DND-41 (cell line): ENCODE data around the gene ONECUT3.

Experiments used
- ATAC-seq: fragments of 200-7000 bp; cut with Tn5 transposase; 3 replicates; pipeline ENCODE4 v1.9.1; 2021; ENCODE audit warnings: low read depth; ENCODE audit not compliant: insufficient read depth
- DNase-seq: peaks from one replicate; pipeline ENCODE4 v3.0.0-alpha.2; 2020
- H2AFZ ChIP-seq: 2 replicates; pipeline ENCODE4 v1.6.0; 2012; ENCODE audit warnings: low read depth, low read length
- H3K27ac ChIP-seq: 2 replicates; pipeline ENCODE4 v1.5.1; 2012; ENCODE audit warnings: low read length, inconsistent platforms
- H3K27me3 ChIP-seq: fragments of 200-600 bp; sonication (generic); 2 replicates; pipeline ENCODE4 v1.6.0; 2012; ENCODE audit warnings: low read length, mild to moderate bottlenecking, inconsistent platforms; ENCODE audit not compliant: insufficient read depth, poor library complexity
- H3K36me3 ChIP-seq: 2 replicates; pipeline ENCODE4 v1.5.1; 2012; ENCODE audit warnings: low read length, inconsistent platforms; ENCODE audit not compliant: insufficient read depth
- H3K4me1 ChIP-seq: 2 replicates; pipeline ENCODE4 v1.5.1; 2012; ENCODE audit warnings: mild to moderate bottlenecking, low read length; ENCODE audit not compliant: insufficient read depth
- H3K4me2 ChIP-seq: 2 replicates; pipeline ENCODE4 v1.6.0; 2012; ENCODE audit warnings: mild to moderate bottlenecking, moderate library complexity, low read length, inconsistent platforms; ENCODE audit not compliant: insufficient read depth
- H3K4me3 ChIP-seq, 2 experiments: fragments of 200-600 bp in 1 of 2; shearing (Covaris generic) in 1 of 2; 2 replicates each; pipeline ENCODE4 v1.5.1; 2012 to 2016; ENCODE audit warnings: inconsistent platforms in 2 of 2, low read length in 2 of 2, mild to moderate bottlenecking in 2 of 2, low read depth in 1 of 2, moderate library complexity in 1 of 2
- H3K79me2 ChIP-seq: 2 replicates; pipeline ENCODE4 v1.6.0; 2012; ENCODE audit warnings: low read length, inconsistent platforms; ENCODE audit not compliant: insufficient read depth
- H3K9ac ChIP-seq: 2 replicates; pipeline ENCODE4 v1.6.0; 2012; ENCODE audit warnings: low read depth, mild to moderate bottlenecking, inconsistent platforms, low read length, moderate library complexity
- H3K9me3 ChIP-seq: 2 replicates; pipeline ENCODE4 v1.5.1; 2012; ENCODE audit warnings: low read length, moderate library complexity, mild to moderate bottlenecking, inconsistent platforms; ENCODE audit not compliant: insufficient read depth, severe bottlenecking
- H4K20me1 ChIP-seq: 2 replicates; pipeline ENCODE4 v1.6.0; 2012; ENCODE audit warnings: low read length; ENCODE audit not compliant: insufficient read depth
- EZH2 ChIP-seq: IDR thresholded peaks from 3 replicates; pipeline ENCODE4 v1.6.1; 2012; ENCODE audit warnings: borderline replicate concordance, low read depth, mild to moderate bottlenecking, moderate library complexity, low read length, inconsistent platforms; ENCODE audit not compliant: severe bottlenecking
- TF ChIP-seq, protein P1 (sequence below): IDR thresholded peaks from 2 replicates; pipeline ENCODE4 v1.5.1; 2012; ENCODE audit warnings: borderline replicate concordance, low read length, moderate library complexity, mild to moderate bottlenecking; ENCODE audit not compliant: poor library complexity, severe bottlenecking; ENCODE audit errors: extremely low read depth

The ONECUT3 gene

DNA sequence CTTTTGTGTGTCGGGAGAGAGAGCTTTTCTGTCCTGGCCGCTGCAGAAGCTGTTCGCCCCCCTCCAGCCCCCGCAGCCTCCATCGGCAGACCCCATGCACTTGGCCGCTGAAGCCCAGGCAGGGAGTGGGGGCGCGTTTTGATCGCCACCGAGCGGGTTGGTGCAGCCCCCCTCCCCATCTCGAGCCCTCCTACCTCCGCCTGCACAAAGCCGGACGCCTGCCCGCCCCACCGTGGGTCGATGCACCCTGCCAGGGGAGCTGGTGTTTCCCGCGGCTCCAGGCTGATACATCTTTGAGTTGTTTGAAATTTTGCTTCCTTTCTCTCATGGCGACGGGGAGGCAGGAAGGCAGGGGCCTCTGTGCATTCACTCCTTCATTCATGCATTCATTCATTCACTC, 16.4 kb upstream of the ONECUT3 start:
- no peak overlapping the region for H3K4me2 ChIP-seq
- H3K9me3 ChIP-seq, result no peaks in the 10 kb centered on the region
- H3K4me3 ChIP-seq, result no peak overlapping the region
- no peaks in the 10 kb centered on the region for H4K20me1 ChIP-seq
- no peak overlapping the region for H3K27ac ChIP-seq
- no peaks in the 10 kb centered on the region for H3K4me1 ChIP-seq
- no peaks in the 10 kb centered on the region for H3K79me2 ChIP-seq
- ATAC-seq, result no peak
- no peaks in the 10 kb centered on the region for H3K36me3 ChIP-seq
- no peak for DNase-seq
- no peak overlapping the region for H2AFZ ChIP-seq
- no peak overlapping the region for H3K9ac ChIP-seq
- TF ChIP-seq EZH2, result no peak
- TF ChIP-seq, protein P1, sequence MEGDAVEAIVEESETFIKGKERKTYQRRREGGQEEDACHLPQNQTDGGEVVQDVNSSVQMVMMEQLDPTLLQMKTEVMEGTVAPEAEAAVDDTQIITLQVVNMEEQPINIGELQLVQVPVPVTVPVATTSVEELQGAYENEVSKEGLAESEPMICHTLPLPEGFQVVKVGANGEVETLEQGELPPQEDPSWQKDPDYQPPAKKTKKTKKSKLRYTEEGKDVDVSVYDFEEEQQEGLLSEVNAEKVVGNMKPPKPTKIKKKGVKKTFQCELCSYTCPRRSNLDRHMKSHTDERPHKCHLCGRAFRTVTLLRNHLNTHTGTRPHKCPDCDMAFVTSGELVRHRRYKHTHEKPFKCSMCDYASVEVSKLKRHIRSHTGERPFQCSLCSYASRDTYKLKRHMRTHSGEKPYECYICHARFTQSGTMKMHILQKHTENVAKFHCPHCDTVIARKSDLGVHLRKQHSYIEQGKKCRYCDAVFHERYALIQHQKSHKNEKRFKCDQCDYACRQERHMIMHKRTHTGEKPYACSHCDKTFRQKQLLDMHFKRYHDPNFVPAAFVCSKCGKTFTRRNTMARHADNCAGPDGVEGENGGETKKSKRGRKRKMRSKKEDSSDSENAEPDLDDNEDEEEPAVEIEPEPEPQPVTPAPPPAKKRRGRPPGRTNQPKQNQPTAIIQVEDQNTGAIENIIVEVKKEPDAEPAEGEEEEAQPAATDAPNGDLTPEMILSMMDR, result no peak
- H3K27me3 ChIP-seq, result peaks cover 5% of the 10 kb centered on the region

GRCh38 chr19:1739960-1740629, 13.2 kb upstream of the ONECUT3 start:
- H3K27me3 ChIP-seq, result peaks cover 5% of the 10 kb centered on the region
- H2AFZ ChIP-seq, result no peak overlapping the region
- DNase-seq (no peak), ATAC-seq (no peak)
- no peaks in the 10 kb centered on the region for H3K36me3 ChIP-seq
- no peak for TF ChIP-seq EZH2
- TF ChIP-seq, protein P1, result no peak
- no peaks in the 10 kb centered on the region for H3K4me1 ChIP-seq
- no peak overlapping the region for H3K4me3 ChIP-seq
- no peaks in the 10 kb centered on the region; the same call in 1 of the 2 replicates for H4K20me1 ChIP-seq
- H3K4me2 ChIP-seq, result no peak overlapping the region
- H3K9ac ChIP-seq, result no peak overlapping the region
- no peaks in the 10 kb centered on the region for H3K9me3 ChIP-seq
- H3K27ac ChIP-seq, result no peak overlapping the region
- no peaks in the 10 kb centered on the region for H3K79me2 ChIP-seq

GRCh38 chr19:1742989-1743696, 10.2 kb upstream of the ONECUT3 start:
- Histone ChIP-seq H3K9ac (no peak overlapping the region), H3K79me2 (no peaks in the 10 kb centered on the region), H3K4me1 (no peaks in the 10 kb centered on the region), H3K27ac (no peak overlapping the region), H3K36me3 (no peaks in the 10 kb centered on the region), H3K4me3 (no peak overlapping the region), H4K20me1 (peaks cover 3% of the 10 kb centered on the region), H3K4me2 (no peak overlapping the region), H3K27me3 (no peaks in the 10 kb centered on the region), H3K9me3 (no peaks in the 10 kb centered on the region), H2AFZ (no peak overlapping the region)
- no peak for ATAC-seq
- TF ChIP-seq, protein P1, result no peak
- no peak for TF ChIP-seq EZH2
- DNase-seq, result no peak
